WTC11 (cell line): ENCODE measurements around the gene FREM2.

Experiments used
- CTCF ChIP-seq: fragments of 200-600 bp; IDR thresholded peaks from 2 replicates; pipeline ENCODE4 v1.8.0; 2022; ENCODE audit warnings: antibody characterized with exemption
- ESRRA ChIP-seq: sonication (generic); formaldehyde crosslinking; IDR thresholded peaks from 2 replicates; pipeline ENCODE4 v1.8.1; 2022; ENCODE audit warnings: mild to moderate bottlenecking, missing genetic modification reagents, borderline replicate concordance
- FOXJ3 ChIP-seq: sonication (generic); formaldehyde crosslinking; IDR thresholded peaks from 2 replicates; pipeline ENCODE4 v1.9.0; 2021; ENCODE audit warnings: missing genetic modification reagents, mild to moderate bottlenecking, borderline replicate concordance
- GABPB1 ChIP-seq: sonication (generic); formaldehyde crosslinking; IDR thresholded peaks from 2 replicates; pipeline ENCODE4 v1.8.1; 2023; ENCODE audit warnings: mild to moderate bottlenecking, missing genetic modification reagents
- SMAD3 ChIP-seq: sonication (generic); formaldehyde crosslinking; IDR thresholded peaks from 2 replicates; pipeline ENCODE4 v1.8.0; 2022; ENCODE audit warnings: missing genetic modification reagents, mild to moderate bottlenecking, borderline replicate concordance

GRCh38 chr13:38707460-38707859 is 20.6 kb downstream of the FREM2 start:
- no peak for TF ChIP-seq CTCF
- no peak for TF ChIP-seq ESRRA
- TF ChIP-seq FOXJ3 (CRISPR knock-in tag) = no peak
- TF ChIP-seq GABPB1 (CRISPR knock-in tag) = no peak
- TF ChIP-seq SMAD3 (CRISPR knock-in tag) = no peak
